Natural killer cell (primary cell): ENCODE measurements around the gene SPAG6. TPM values are rescaled to one million over a fixed set of nuclear protein-coding genes. Genes with fewer than 3 reads are reported as not detected.
A peak's percentile ranks its signal among the peaks of the same experiment; 100 is the strongest.

Experiments used
- ATAC-seq, 3 donors: fragments of 150-1000 bp in 2 of 3; fragments of 200-7000 bp in 1 of 3; cut with Tn5 transposase; 1 replicate in 1 of 3; 2 replicates in 2 of 3; pipeline ENCODE4 v1.10.0; 2021; ENCODE audit warnings: mild to moderate bottlenecking in 2 of 3, moderate library complexity in 2 of 3
- DNase-seq, 2 donors: peaks; one replicate each; pipeline versions ENCODE4 v3.0.0 to v3.0.0-alpha.2; 2013 to 2021; ENCODE audit warnings: mixed read lengths in 1 of 2
- H3K27ac ChIP-seq: one replicate; pipeline ENCODE4 v1.5.1; 2013; ENCODE audit warnings: mild to moderate bottlenecking, low read length
- H3K27me3 ChIP-seq: one replicate; pipeline ENCODE4 v1.6.1; 2013; ENCODE audit warnings: low read length; ENCODE audit not compliant: control insufficient read depth, insufficient read depth
- H3K36me3 ChIP-seq: one replicate; pipeline ENCODE4 v1.6.1; 2013; ENCODE audit warnings: low read length; ENCODE audit not compliant: control insufficient read depth, insufficient read depth
- H3K4me1 ChIP-seq: one replicate; pipeline ENCODE4 v1.6.1; 2013; ENCODE audit warnings: low read length; ENCODE audit not compliant: control insufficient read depth, insufficient read depth
- H3K4me3 ChIP-seq: one replicate; pipeline ENCODE4 v1.5.1; 2013; ENCODE audit warnings: low read length
- H3K9me3 ChIP-seq: one replicate; pipeline ENCODE4 v1.6.1; 2013; ENCODE audit warnings: low read length; ENCODE audit not compliant: control insufficient read depth, insufficient read depth
- H3K27ac Mint-ChIP-seq, 2 donors: one replicate each; pipeline ENCODE4 v1.8.0; 2022; ENCODE audit warnings: mild to moderate bottlenecking in 2 of 2, mixed read lengths in 2 of 2, moderate library complexity in 1 of 2
- H3K27me3 Mint-ChIP-seq, 2 donors: one replicate each; pipeline ENCODE4 v1.8.0; 2022; ENCODE audit warnings: low read depth in 2 of 2, mixed read lengths in 2 of 2
- H3K36me3 Mint-ChIP-seq: one replicate; pipeline ENCODE4 v1.8.0; 2022; ENCODE audit warnings: mixed read lengths
- H3K4me1 Mint-ChIP-seq, 2 donors: one replicate each; pipeline ENCODE4 v1.8.0; 2022; ENCODE audit warnings: mixed read lengths in 2 of 2
- H3K4me3 Mint-ChIP-seq: one replicate; pipeline ENCODE4 v1.8.0; 2022; ENCODE audit warnings: mild to moderate bottlenecking, moderate library complexity, mixed read lengths
- H3K9me3 Mint-ChIP-seq, 2 donors: one replicate each; pipeline ENCODE4 v1.8.0; 2022; ENCODE audit warnings: mixed read lengths in 2 of 2
- CTCF ChIP-seq: fragments of 200-600 bp; IDR thresholded peaks from one replicate; pipeline ENCODE4 v1.8.0; 2022; ENCODE audit warnings: antibody characterized with exemption
- WGBS: methylation state at CpG from one replicate; pipeline ENCODE4 v1.1.7; 2013; ENCODE audit warnings: missing lambda C conversion rate; ENCODE audit not compliant: insufficient coverage; 5-methylcytosine and 5-hydroxymethylcytosine counted together
- intact Hi-C: fragments of 100-400 bp; cut with micrococcal nuclease; formaldehyde crosslinking; loops from one replicate; pipeline ENCODE4 v1.14.2; 2022
- total RNA-seq, 4 donors: library from RNA; stranded (reverse); fragments of 120-200 nt in 1 of 4; gene quantifications; one replicate each; pipeline versions ENCODE4 v1.2.3 to v1.2.4, GENCODE V29; 2013 to 2022

The SPAG6 gene
- total RNA-seq, 3 donors from 2014 or later (not counting 1 experiment from before 2014, with no cell fraction given) = 0.35 to 0.79 TPM; not detected in 1

GRCh38 chr10:22454634-22455033, 109.3 kb downstream of the SPAG6 start:
- ATAC-seq (no peak), DNase-seq (no peak)
- no peak overlapping the region for H3K4me3 ChIP-seq
- H3K27ac ChIP-seq = no peak overlapping the region
- no peaks in the 10 kb centered on the region for H3K4me1 ChIP-seq
- no peak overlapping the region for H3K27ac Mint-ChIP-seq
- H3K4me1 Mint-ChIP-seq = peaks cover 0 to 8% of the 10 kb centered on the region in 2 donors
- no peaks in the 10 kb centered on the region for H3K9me3 Mint-ChIP-seq
- no peaks in the 10 kb centered on the region for H3K36me3 ChIP-seq
- no peak overlapping the region for H3K4me3 Mint-ChIP-seq
- H3K36me3 Mint-ChIP-seq = no peaks in the 10 kb centered on the region
- no CpG with 5 or more reads among the region's 1 CpG for WGBS
- no peaks in the 10 kb centered on the region for H3K27me3 ChIP-seq
- no peaks in the 10 kb centered on the region for H3K9me3 ChIP-seq
- no peak for TF ChIP-seq CTCF
- peaks cover 0 to 4% of the 10 kb centered on the region in 2 donors for H3K27me3 Mint-ChIP-seq
- intact Hi-C loops = no loop called here

- Mint-ChIP-seq H3K4me3 (no peak overlapping the region), H3K27me3 (peaks cover 0 to 3% of the 10 kb centered on the region in 2 donors), H3K27ac (no peak overlapping the region), H3K36me3 (no peaks in the 10 kb centered on the region), H3K9me3 (no peaks in the 10 kb centered on the region), H3K4me1 (peaks cover 0 to 8% of the 10 kb centered on the region in 2 donors)
- Histone ChIP-seq H3K27me3 (no peaks in the 10 kb centered on the region), H3K9me3 (no peaks in the 10 kb centered on the region), H3K36me3 (no peaks in the 10 kb centered on the region), H3K4me3 (no peak overlapping the region), H3K27ac (no peak overlapping the region), H3K4me1 (no peaks in the 10 kb centered on the region)
- no peak for TF ChIP-seq CTCF
- intact Hi-C loops = no loop called here
- ATAC-seq (peak in 1 of 3 donors; percentile 39), DNase-seq (peak in 1 of 2 donors; percentile 26)
- 82% methylated on average over 8 of the region's 8 CpGs for WGBS
These were observed 110.0 kb downstream of the SPAG6 start for GRCh38 chr10:22455068-22455857.

GRCh38 chr10:22456486-22456885, 111.2 kb downstream of the SPAG6 start:
- no peak overlapping the region for H3K4me3 ChIP-seq
- H3K4me1 ChIP-seq = no peaks in the 10 kb centered on the region
- H3K27me3 Mint-ChIP-seq = peaks cover 0 to 5% of the 10 kb centered on the region in 2 donors
- no peaks in the 10 kb centered on the region for H3K36me3 ChIP-seq
- ATAC-seq (no peak), DNase-seq (no peak)
- H3K4me1 Mint-ChIP-seq = peaks cover 0 to 8% of the 10 kb centered on the region in 2 donors
- H3K9me3 Mint-ChIP-seq = no peaks in the 10 kb centered on the region
- WGBS = 87% methylated on average over 2 of the region's 2 CpGs
- no peak overlapping the region for H3K27ac ChIP-seq
- intact Hi-C loops = no loop called here
- no peak overlapping the region for H3K27ac Mint-ChIP-seq
- no peaks in the 10 kb centered on the region for H3K27me3 ChIP-seq
- TF ChIP-seq CTCF = no peak
- no peak overlapping the region for H3K4me3 Mint-ChIP-seq
- no peaks in the 10 kb centered on the region for H3K36me3 Mint-ChIP-seq
- no peaks in the 10 kb centered on the region for H3K9me3 ChIP-seq
